Measurements from ENCODE around the gene PCDH15.
"Not testable (repeated sequence)": the region's sequence is repeated elsewhere in the genome, so short reads cannot be mapped to it uniquely, and the experiment has no call there.

PCDH15 gene

DNA sequence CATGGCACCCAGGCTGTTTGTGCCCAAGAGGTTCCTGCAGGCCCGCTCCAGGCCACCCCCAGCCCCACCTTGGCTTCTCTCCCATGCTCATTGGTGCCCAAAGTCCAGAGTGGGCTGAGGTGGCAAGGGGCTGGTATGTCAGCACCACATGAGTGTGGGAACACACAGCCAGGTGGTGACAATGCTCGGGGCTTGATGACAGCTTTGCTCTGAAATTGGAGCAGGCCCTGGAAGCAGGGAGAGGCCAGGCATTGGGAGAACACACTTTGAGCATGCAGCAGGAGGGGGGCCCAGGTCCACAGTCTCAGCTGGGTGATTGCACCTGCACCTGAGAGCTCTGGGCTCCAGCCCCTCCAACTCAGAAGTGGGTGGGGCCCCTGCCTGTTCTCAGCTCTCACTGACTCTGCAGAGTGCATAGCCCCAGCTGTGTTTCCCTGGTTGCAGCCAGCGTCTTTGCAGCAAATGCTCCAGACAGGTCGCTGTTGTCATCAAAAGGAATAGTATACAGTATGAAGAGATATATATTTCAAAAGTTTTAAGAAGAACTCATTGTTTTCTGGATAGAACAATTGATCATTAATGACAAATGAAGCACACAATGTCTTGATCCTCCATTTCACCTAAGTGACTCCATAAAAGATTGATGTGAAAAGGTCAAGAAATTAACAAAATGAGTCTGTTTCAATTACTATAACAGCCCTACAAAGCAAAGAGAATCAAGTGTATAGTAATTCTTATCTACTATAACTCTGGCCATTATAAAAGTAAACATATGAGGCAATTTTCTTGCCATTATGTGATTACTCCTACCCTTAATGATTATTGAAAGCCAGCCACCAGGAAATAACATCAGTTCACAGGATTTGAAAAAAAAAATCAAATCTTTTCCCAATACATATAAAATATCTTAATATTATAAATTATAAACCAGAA, 848.1 kb downstream of the PCDH15 start:
- FAIRE-seq = no peak

DNA sequence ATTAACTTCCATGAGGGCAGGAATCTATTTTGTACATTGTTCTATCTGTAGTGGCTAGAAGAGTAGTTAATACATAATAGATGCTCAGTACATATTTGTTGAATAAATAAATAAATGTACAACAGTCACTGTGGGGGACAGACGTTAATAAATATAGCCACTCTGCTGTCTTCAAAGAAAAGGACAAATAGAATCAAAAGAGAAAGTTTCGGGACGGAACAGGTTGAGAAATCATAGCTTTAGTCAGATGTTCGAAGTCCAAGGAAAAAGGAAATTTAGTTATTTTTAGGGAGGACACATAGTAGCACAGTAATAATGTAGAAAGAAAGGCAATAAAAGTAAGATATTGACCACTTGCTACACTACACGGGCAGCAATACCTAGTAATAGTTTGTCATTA, 861.4 kb downstream of the PCDH15 start:
- no peak for FAIRE-seq

- no peak for FAIRE-seq
These were observed 870.4 kb downstream of the PCDH15 start for GRCh38 chr10:53930648-53931047.

GRCh38 chr10:53924051-53924700, 876.9 kb downstream of the PCDH15 start:
- not testable (repeated sequence) for FAIRE-seq

DNA sequence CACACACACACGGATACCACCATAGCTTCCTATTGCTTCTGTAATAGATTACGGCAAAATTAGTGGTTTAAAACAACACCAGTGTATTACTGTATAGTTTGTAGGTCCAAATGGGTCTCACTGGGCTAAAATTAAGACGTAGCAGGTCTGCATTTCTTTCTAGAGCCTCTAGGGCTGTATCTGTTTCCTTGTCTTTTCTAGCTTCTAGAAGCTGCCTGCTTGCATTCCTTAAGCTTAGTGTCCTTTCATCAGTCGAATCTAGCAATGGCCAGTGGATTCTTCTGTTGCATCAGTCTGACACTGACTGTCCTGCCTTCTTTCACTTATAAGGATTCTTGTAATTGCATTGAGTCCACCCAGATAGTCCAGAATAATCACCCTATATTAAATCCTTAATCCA, 882.3 kb downstream of the PCDH15 start:
- FAIRE-seq = no peak

DNA sequence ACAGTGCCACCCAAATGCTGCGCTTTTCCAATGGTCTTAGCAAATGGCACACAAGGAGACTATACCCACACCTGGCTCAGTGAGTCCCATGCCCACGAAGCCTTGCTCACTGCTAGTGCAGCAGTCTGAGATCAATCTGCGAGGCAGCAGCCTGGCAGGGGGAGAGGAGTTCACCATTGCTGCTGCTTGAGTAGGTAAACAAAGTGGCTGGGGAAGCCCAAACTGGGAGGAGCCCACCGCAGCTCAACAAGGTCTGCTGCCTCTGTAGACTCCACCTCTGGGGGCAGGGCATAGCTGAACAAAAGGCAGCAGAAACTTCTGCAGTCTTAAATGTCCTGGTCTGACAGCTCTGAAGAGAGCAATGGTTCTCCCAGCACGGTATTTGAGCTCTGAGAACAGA, 891.2 kb downstream of the PCDH15 start:
- no peak for FAIRE-seq

GRCh38 chr10:53904506-53905241, 896.4 kb downstream of the PCDH15 start:
- FAIRE-seq = no peak

- peak; percentile 16 for FAIRE-seq
These were observed 897.3 kb downstream of the PCDH15 start for GRCh38 chr10:53903756-53904155.

GRCh38 chr10:53899463-53900160, 901.4 kb downstream of the PCDH15 start:
- no peak for FAIRE-seq

DNA sequence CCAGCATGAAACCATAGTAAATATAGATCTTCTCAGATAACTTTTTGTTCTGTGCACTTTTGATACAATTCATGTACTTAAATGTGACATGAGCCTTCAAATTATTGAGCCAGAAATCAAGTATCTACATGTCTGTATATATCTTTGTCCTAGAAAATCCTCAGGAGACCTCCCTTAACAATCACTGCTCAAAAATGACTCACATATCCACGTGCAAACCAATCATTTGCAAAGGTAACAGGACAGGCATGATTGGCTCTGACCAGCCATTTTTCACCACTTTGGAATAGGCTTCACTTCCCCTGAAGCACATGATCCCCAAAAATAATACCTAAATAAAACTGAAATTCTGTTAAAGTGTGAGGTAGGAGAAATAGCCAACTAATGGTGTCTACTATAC, 902.5 kb downstream of the PCDH15 start:
- FAIRE-seq = no peak

DNA sequence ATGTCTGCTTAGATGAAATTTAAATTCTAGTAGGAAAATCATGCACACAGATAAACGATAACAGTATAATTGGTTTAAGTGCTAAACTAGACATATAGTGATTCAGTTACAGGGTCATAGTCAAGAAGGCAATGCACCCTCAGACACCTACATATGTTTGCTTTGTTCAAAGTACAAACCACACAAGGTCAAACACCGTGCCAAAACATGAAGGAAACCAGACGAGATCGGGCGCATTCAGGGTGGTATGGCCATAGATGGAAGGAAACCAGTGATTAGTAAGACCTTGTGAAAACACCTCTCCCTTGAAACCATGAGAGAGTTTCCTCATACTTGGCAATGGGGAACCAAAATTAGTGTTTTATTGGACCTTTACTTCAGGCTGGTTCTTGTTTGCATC, 906.9 kb downstream of the PCDH15 start:
- FAIRE-seq = no peak

- no peak for FAIRE-seq
These were observed 908.0 kb downstream of the PCDH15 start for GRCh38 chr10:53893061-53893460.

GRCh38 chr10:53886325-53887300, 914.4 kb downstream of the PCDH15 start:
- FAIRE-seq = no peak

DNA sequence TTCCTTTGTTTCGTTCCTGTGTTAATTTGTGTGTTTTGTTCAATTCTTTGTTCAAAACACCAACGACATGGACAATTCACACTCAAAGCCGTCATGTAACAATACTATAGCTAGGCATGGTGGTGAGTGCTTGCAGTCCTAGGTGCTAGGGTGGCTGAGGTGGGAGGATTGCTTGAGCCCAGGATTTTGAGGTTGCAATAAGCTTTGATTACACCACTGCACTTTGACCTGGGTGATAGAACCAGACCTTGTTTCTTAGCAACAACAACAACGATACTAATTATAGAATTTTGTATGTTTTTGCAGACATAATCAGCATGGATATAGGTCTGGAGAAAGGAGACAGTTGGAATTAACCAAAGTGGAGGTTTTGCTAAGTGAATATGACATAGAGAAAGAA, 936.2 kb downstream of the PCDH15 start:
- FAIRE-seq = no peak

GRCh38 chr10:53852450-53853175, 948.4 kb downstream of the PCDH15 start:
- no peak for FAIRE-seq

DNA sequence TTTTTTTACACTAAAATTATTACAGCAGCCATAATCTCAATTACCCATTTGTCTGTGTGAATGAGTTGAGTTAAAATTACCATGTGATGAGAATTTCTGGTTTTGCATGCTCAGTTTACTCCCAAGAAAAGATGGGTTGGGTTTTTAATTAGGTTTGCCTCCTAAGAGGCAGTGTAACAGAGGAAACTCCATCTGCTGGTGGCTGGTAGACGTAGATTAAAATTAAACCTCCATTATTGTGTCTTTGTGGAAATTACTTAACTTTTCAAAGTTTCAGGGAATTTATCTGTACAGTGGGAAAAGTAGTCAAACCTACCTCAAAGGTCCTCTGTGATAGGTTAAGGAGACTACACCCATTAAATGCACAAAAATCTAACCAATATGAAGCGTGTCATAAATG, 954.2 kb downstream of the PCDH15 start:
- no peak for FAIRE-seq

DNA sequence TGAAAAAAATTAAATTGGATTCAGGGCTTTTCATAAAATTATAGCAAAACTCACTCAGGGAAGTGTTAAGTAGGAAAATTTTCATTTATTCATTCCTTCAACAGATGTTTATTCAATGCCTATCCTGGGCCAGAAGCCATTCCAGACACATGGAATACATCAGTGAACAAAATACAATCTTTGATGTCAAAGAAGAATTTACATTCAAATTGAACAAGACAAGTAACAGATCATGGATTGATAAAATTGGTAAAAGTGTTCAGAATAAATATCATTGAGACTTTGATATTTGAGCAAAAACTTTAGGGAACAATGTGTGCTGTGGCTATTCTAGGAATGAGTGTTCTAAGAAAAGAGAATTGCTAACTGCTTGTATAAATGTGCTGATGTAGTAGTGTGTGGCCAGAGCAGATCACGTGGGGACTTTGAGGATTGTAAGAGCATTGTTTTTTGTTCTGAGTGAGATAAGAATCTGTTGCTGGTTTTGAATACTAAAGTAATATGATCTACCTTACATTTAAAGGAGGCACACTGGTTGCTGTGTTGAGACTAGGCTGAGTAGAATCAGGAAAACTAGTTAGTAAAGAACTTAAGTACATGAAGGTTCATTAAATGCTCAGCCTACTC, 957.2 kb downstream of the PCDH15 start:
- no peak for FAIRE-seq

GRCh38 chr10:53841483-53842145, 959.4 kb downstream of the PCDH15 start:
- FAIRE-seq = no peak

- FAIRE-seq = no peak
These were observed 960.4 kb downstream of the PCDH15 start for GRCh38 chr10:53840653-53841052.

Data from A204.1 (cell line).